Neural cell (in vitro differentiated cells): ENCODE data around the gene QSOX1. TPM values are rescaled to one million over a fixed set of nuclear protein-coding genes. Genes with fewer than 3 reads are reported as not detected.

Experiments
- H2AFZ ChIP-seq: fragments of 200-600, 300-800 bp; sonication (generic), shearing (Covaris generic); 2 replicates; pipeline ENCODE4 v1.6.0; 2014; ENCODE audit warnings: low read depth, mild to moderate bottlenecking, antibody characterized with exemption, low read length, moderate library complexity
- H3F3A ChIP-seq: fragments of 200-600 bp; shearing (Covaris generic); 2 replicates; pipeline ENCODE4 v1.6.1; 2016; ENCODE audit warnings: mild to moderate bottlenecking, moderate library complexity, mixed read lengths, antibody characterized with exemption, low read length; ENCODE audit not compliant: insufficient read depth, poor library complexity, severe bottlenecking
- H3K27ac ChIP-seq: fragments of 200-600, 300-800 bp; sonication (generic), shearing (Covaris generic); 2 replicates; pipeline ENCODE4 v1.5.1; 2014; ENCODE audit warnings: mild to moderate bottlenecking, low read length, moderate library complexity
- H3K27me3 ChIP-seq: fragments of 300-800, 200-600 bp; sonication (generic), shearing (Covaris generic); 2 replicates; pipeline ENCODE4 v1.6.0; 2014; ENCODE audit warnings: mild to moderate bottlenecking, low read depth, low read length, moderate library complexity; ENCODE audit not compliant: insufficient read depth
- H3K36me3 ChIP-seq: fragments of 300-800, 200-600 bp; sonication (generic), shearing (Covaris generic); 2 replicates; pipeline ENCODE4 v1.5.1; 2014; ENCODE audit warnings: mild to moderate bottlenecking, antibody characterized with exemption, low read length, moderate library complexity; ENCODE audit not compliant: insufficient read depth
- H3K4me2 ChIP-seq: fragments of 300-800, 200-600 bp; sonication (generic), shearing (Covaris generic); 2 replicates; pipeline ENCODE4 v1.6.0; 2014; ENCODE audit warnings: mild to moderate bottlenecking, low read length
- H3K4me3 ChIP-seq: fragments of 300-800, 200-600 bp; sonication (generic), shearing (Covaris generic); 2 replicates; pipeline ENCODE4 v1.5.1; 2014; ENCODE audit warnings: mild to moderate bottlenecking, low read length, moderate library complexity
- H3K79me2 ChIP-seq: fragments of 200-600 bp; shearing (Covaris generic); replicated peaks from 2 replicates; pipeline ENCODE4 v1.6.0; 2014; ENCODE audit warnings: mild to moderate bottlenecking, low read length, moderate library complexity; ENCODE audit not compliant: insufficient read depth
- H3K9ac ChIP-seq: fragments of 300-800, 200-600 bp; sonication (generic), shearing (Covaris generic); 2 replicates; pipeline ENCODE4 v1.6.1; 2016; ENCODE audit warnings: mild to moderate bottlenecking, low read length, mixed read lengths
- H3K9me2 ChIP-seq: fragments of 200-600 bp; shearing (Covaris generic); 2 replicates; pipeline ENCODE4 v1.6.1; 2016; ENCODE audit warnings: mild to moderate bottlenecking, low read length, mixed read lengths; ENCODE audit not compliant: insufficient read depth
- H3K9me3 ChIP-seq: fragments of 200-600, 300-800 bp; sonication (generic), shearing (Covaris generic); 2 replicates; pipeline ENCODE4 v1.6.1; 2016; ENCODE audit warnings: mild to moderate bottlenecking, mixed run types, low read length, moderate library complexity, mixed read lengths
- H4K20me1 ChIP-seq: fragments of 200-600 bp; shearing (Covaris generic); 2 replicates; pipeline ENCODE4 v1.6.1; 2016; ENCODE audit warnings: mild to moderate bottlenecking, mixed run types; ENCODE audit not compliant: insufficient read depth
- CTCF ChIP-seq: fragments of 450-650 bp; IDR thresholded peaks from 2 replicates; pipeline ENCODE4 v1.5.1; 2014; ENCODE audit warnings: antibody characterized with exemption, mild to moderate bottlenecking, moderate library complexity; ENCODE audit not compliant: poor library complexity, severe bottlenecking
- EP300 ChIP-seq: fragments of 450-650 bp; conservative IDR thresholded peaks from 2 replicates; pipeline ENCODE4 v1.6.1; 2014; ENCODE audit warnings: antibody characterized with exemption, mild to moderate bottlenecking, moderate library complexity; ENCODE audit not compliant: poor library complexity, severe bottlenecking
- EZH2 ChIP-seq: fragments of 200-600, 300-800 bp; shearing (Covaris generic), sonication (generic); IDR thresholded peaks from 2 replicates; pipeline ENCODE4 v1.6.1; 2014; ENCODE audit warnings: antibody characterized with exemption, low read length, borderline replicate concordance, mild to moderate bottlenecking; ENCODE audit not compliant: insufficient read depth, poor library complexity, severe bottlenecking
- MXI1 ChIP-seq: fragments of 450-650 bp; conservative IDR thresholded peaks from 2 replicates; pipeline ENCODE4 v1.6.1; 2014; ENCODE audit warnings: antibody characterized with exemption, mild to moderate bottlenecking; ENCODE audit not compliant: poor library complexity, severe bottlenecking
- POLR2AphosphoS5 ChIP-seq: IDR thresholded peaks from 2 replicates; pipeline ENCODE4 v1.6.1; 2012
- RAD21 ChIP-seq: fragments of 450-650 bp; conservative IDR thresholded peaks from 2 replicates; pipeline ENCODE4 v1.6.1; 2014; ENCODE audit warnings: antibody characterized with exemption, mild to moderate bottlenecking, moderate library complexity
- REST ChIP-seq: IDR thresholded peaks from 2 replicates; pipeline ENCODE4 v1.6.1; 2012; ENCODE audit warnings: borderline replicate concordance
- SMC3 ChIP-seq: fragments of 450-650 bp; conservative IDR thresholded peaks from 2 replicates; pipeline ENCODE4 v1.6.1; 2014; ENCODE audit warnings: antibody characterized with exemption, mild to moderate bottlenecking, moderate library complexity; ENCODE audit not compliant: poor library complexity
- TAF1 ChIP-seq: IDR thresholded peaks from 2 replicates; pipeline ENCODE4 v1.6.1; 2012; ENCODE audit warnings: low read depth
- polyA plus RNA-seq: library from polyadenylated mRNA; depleted of rRNA; stranded (reverse); fragments of >200 nt; gene quantifications from 2 replicates; pipeline ENCODE4 v1.2.3, GENCODE V29; 2014

Gene QSOX1
- polyA plus RNA-seq, 1 donor from 2014 or later = 49.8 TPM

- Histone ChIP-seq H3K79me2 (peaks cover 37% of the 10 kb centered on the region), H3K4me2 (peak overlapping the region; percentile 83), H3K27ac (no peak overlapping the region), H3K36me3 (no peaks in the 10 kb centered on the region), H2AFZ (no peak overlapping the region), H4K20me1 (peaks cover 3% of the 10 kb centered on the region), H3K9me2 (no peaks in the 10 kb centered on the region), H3K9me3 (no peaks in the 10 kb centered on the region), H3K27me3 (no peaks in the 10 kb centered on the region), H3K9ac (no peak overlapping the region), H3K4me3 (peak overlapping the region; percentile 77), H3F3A (no peaks in the 10 kb centered on the region)
- TF ChIP-seq POLR2AphosphoS5 (no peak), SMC3 (no peak), REST (no peak), CTCF (no peak), EP300 (no peak), RAD21 (no peak), TAF1 (no peak), MXI1 (no peak), EZH2 (no peak)
These were observed 2.4 kb downstream of the QSOX1 start for GRCh38 chr1:180157108-180157507.

GRCh38 chr1:180157576-180158057 is 2.9 kb downstream of the QSOX1 start:
- no peak overlapping the region for H2AFZ ChIP-seq
- peaks cover 42% of the 10 kb centered on the region for H3K79me2 ChIP-seq
- no peaks in the 10 kb centered on the region for H3K36me3 ChIP-seq
- H3K27ac ChIP-seq = no peak overlapping the region
- no peaks in the 10 kb centered on the region for H3K27me3 ChIP-seq
- no peak for TF ChIP-seq RAD21
- no peak for TF ChIP-seq REST
- no peak for TF ChIP-seq SMC3
- no peak for TF ChIP-seq EZH2
- TF ChIP-seq POLR2AphosphoS5 = no peak
- no peak for TF ChIP-seq TAF1
- no peak for TF ChIP-seq EP300
- TF ChIP-seq CTCF = no peak
- no peak for TF ChIP-seq MXI1
- H4K20me1 ChIP-seq = peaks cover 3% of the 10 kb centered on the region
- no peaks in the 10 kb centered on the region for H3K9me3 ChIP-seq
- H3K9ac ChIP-seq = no peak overlapping the region
- H3F3A ChIP-seq = no peaks in the 10 kb centered on the region
- H3K4me3 ChIP-seq = peak overlapping the region; percentile 77
- peak overlapping the region; percentile 83 for H3K4me2 ChIP-seq
- no peaks in the 10 kb centered on the region for H3K9me2 ChIP-seq
